Astrocyte (in vitro differentiated cells and primary cell): ENCODE data around the gene ARHGEF2.

Experiments used
- CTCF ChIP-seq: IDR thresholded peaks from 2 replicates; pipeline ENCODE4 v1.5.1; 2011; ENCODE audit warnings: low read depth, mild to moderate bottlenecking, inconsistent platforms, low read length, moderate library complexity; ENCODE audit not compliant: insufficient read depth
- EZH2 ChIP-seq: IDR thresholded peaks from 2 replicates; pipeline ENCODE4 v1.6.1; 2012; ENCODE audit warnings: mild to moderate bottlenecking, low read length, inconsistent platforms; ENCODE audit not compliant: insufficient read depth

GRCh38 chr1:155932487-155932886 is 45.9 kb downstream of the ARHGEF2 start:
- no peak for TF ChIP-seq CTCF
- TF ChIP-seq EZH2: no peak
